ENCODE measurements around the gene CREG2.
"Not testable (repeated sequence)": the region's sequence is repeated elsewhere in the genome, so short reads cannot be mapped to it uniquely, and the experiment has no call there.

CREG2 gene

DNA sequence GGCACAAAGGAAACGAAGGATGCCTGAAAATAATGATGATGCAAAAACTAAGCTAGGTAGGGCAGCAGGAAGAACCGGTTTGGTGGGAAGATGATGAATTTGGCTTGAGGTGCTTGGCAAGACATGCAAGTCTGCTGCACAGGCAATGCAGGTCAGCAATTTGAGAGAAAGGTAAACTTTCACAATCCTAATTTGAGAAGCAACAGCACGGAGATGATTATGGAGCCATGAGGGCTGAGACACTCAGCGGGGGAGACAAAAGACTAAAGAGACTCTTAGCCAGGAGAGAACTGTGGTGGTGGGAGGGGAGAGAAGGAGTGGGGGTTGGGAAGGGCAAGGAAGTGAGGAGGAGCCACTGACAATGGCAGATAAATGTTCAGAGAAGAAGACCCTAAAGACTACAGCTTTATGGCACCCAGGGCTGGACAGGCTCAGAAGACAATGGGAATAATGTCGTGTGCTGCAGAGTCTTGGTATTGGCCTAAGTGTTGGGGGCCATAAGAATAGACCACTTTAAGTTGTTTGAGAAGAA, 59.4 kb downstream of the CREG2 start:
- DNase-seq (ENCODE audit: low read depth) = no peak
- no peak for TF ChIP-seq MYC (IDR thresholded peaks at IDR 0.05; ENCODE audit: low read depth, low read length)
- TF ChIP-seq, protein P1, sequence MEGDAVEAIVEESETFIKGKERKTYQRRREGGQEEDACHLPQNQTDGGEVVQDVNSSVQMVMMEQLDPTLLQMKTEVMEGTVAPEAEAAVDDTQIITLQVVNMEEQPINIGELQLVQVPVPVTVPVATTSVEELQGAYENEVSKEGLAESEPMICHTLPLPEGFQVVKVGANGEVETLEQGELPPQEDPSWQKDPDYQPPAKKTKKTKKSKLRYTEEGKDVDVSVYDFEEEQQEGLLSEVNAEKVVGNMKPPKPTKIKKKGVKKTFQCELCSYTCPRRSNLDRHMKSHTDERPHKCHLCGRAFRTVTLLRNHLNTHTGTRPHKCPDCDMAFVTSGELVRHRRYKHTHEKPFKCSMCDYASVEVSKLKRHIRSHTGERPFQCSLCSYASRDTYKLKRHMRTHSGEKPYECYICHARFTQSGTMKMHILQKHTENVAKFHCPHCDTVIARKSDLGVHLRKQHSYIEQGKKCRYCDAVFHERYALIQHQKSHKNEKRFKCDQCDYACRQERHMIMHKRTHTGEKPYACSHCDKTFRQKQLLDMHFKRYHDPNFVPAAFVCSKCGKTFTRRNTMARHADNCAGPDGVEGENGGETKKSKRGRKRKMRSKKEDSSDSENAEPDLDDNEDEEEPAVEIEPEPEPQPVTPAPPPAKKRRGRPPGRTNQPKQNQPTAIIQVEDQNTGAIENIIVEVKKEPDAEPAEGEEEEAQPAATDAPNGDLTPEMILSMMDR (IDR thresholded peaks at IDR 0.05; ENCODE audit: low read depth, low read length) = no peak
- no peak for TF ChIP-seq POLR2A (IDR thresholded peaks at IDR 0.05; ENCODE audit: extremely low read depth, insufficient read length)
- TF ChIP-seq MAX (IDR thresholded peaks at IDR 0.05; ENCODE audit: low read depth, low read length) = no peak
- H3K4me3 ChIP-seq (ENCODE audit: low read depth, low read length) = no peak overlapping the region

DNA sequence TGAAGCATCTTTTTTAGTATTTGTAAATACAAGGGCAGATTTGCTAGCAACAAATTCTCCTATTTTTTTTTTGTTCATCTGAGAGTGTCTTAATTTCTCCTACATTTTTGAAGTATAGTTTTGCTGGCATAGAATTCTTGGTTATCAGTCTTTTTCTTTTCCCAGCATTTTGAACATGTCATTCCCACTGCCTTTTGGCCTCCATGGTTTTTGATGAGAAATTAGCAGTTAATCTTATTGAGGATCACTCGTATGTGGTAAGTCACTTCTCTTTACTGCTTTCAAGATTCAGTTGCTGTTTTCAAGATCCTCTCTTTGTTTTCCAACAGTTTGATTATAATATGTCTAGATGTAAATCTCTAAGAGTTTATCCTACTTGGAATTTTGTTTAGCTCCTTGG, 61.9 kb downstream of the CREG2 start:
- TF ChIP-seq POLR2A (IDR thresholded peaks at IDR 0.05; ENCODE audit: extremely low read depth, insufficient read length) (no peak), MAX (IDR thresholded peaks at IDR 0.05; ENCODE audit: low read depth, low read length) (no peak), MYC (IDR thresholded peaks at IDR 0.05; ENCODE audit: low read depth, low read length) (no peak)
- TF ChIP-seq, protein P1 (IDR thresholded peaks at IDR 0.05; ENCODE audit: low read depth, low read length) = no peak
- no peak for DNase-seq (ENCODE audit: low read depth)
- H3K4me3 ChIP-seq (ENCODE audit: low read depth, low read length) = no peak overlapping the region

GRCh38 chr2:101316568-101316967, 70.7 kb downstream of the CREG2 start:
- not testable (repeated sequence) for H3K4me3 ChIP-seq (ENCODE audit: low read depth, low read length); DNase-seq (ENCODE audit: low read depth)

DNA sequence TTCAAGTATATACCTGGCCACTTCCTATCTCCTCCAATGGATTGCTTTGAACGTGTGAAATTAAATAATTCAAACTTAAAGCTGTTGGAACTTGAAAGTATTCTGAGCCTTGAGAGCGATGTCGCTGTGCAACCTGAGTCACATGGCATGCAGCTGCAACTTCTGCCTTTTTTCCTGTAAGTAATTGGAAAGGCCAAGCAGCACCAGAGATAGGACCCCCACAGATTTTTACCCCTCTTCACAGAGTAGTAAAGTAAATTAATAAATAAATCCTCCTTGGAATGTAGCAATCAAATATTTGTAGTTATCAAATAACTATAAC, 75.6 kb downstream of the CREG2 start:
- TF ChIP-seq MAX (IDR thresholded peaks at IDR 0.05; ENCODE audit: low read depth, low read length) (peak; percentile 82), POLR2A (IDR thresholded peaks at IDR 0.05; ENCODE audit: extremely low read depth, insufficient read length) (no peak), MYC (IDR thresholded peaks at IDR 0.05; ENCODE audit: low read depth, low read length) (peak; percentile 44; the same call in 1 of the 2 replicates)
- TF ChIP-seq, protein P1 (IDR thresholded peaks at IDR 0.05; ENCODE audit: low read depth, low read length) = no peak
- peak; percentile 37 for DNase-seq (ENCODE audit: low read depth)
- no peak overlapping the region for H3K4me3 ChIP-seq (ENCODE audit: low read depth, low read length)

- TF ChIP-seq, protein P1 (IDR thresholded peaks at IDR 0.05; ENCODE audit: low read depth, low read length) = no peak
- no peak for TF ChIP-seq MYC (IDR thresholded peaks at IDR 0.05; ENCODE audit: low read depth, low read length)
- TF ChIP-seq POLR2A (IDR thresholded peaks at IDR 0.05; ENCODE audit: extremely low read depth, insufficient read length) = no peak
- TF ChIP-seq MAX (IDR thresholded peaks at IDR 0.05; ENCODE audit: low read depth, low read length) = no peak
- peak; percentile 35 for DNase-seq (ENCODE audit: low read depth)
- no peak overlapping the region for H3K4me3 ChIP-seq (ENCODE audit: low read depth, low read length)
These were observed 76.2 kb downstream of the CREG2 start for GRCh38 chr2:101310834-101311695.

DNA sequence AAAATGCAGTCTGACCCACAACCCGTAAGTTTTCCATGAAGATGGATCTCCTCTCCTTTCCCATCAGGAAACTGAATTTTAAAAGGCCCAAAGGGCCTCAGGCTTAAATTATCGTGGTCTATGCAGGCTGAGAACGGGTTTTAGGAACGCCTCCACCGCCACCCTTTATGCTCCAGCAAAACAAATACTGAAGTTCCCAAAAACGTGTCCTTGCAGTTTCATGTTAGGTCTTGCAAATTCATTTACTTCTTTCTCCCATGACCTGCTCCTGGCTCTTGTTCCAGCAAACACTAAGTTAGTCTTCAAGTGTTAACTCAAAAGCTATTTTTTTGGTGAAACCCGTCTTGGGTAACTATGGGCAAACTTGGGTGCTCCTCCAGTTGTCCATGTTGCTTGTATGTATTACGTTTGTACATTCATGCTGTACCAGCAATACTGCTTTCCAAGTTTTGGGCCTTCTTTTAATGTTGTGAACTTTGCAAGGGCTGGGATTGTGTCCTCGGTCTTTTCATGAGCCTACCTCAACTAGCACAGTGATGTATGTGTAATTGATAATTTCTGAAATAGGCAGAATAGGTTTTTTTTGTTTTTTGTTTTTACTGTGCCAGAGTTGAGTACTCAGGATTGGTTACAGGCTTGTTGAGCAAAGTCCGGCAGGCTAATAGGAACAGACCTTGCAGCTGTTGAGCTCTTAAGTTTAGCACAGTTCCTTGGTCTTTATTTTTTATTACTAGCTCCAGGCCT, 77.0 kb downstream of the CREG2 start:
- TF ChIP-seq MAX (IDR thresholded peaks at IDR 0.05; ENCODE audit: low read depth, low read length) = no peak
- TF ChIP-seq POLR2A (IDR thresholded peaks at IDR 0.05; ENCODE audit: extremely low read depth, insufficient read length) = no peak
- TF ChIP-seq, protein P1 (IDR thresholded peaks at IDR 0.05; ENCODE audit: low read depth, low read length) = no peak
- no peak for TF ChIP-seq MYC (IDR thresholded peaks at IDR 0.05; ENCODE audit: low read depth, low read length)
- DNase-seq (ENCODE audit: low read depth) = no peak
- no peak overlapping the region for H3K4me3 ChIP-seq (ENCODE audit: low read depth, low read length)

Data from NB4 (cell line).